GM19238 (cell line): ENCODE measurements around the gene COG1.

ENCODE experiments used
- DNase-seq: peaks from one replicate; pipeline ENCODE4 v3.0.0; 2011; ENCODE audit warnings: low spot score; ENCODE audit not compliant: insufficient read length

COG1 gene

DNA sequence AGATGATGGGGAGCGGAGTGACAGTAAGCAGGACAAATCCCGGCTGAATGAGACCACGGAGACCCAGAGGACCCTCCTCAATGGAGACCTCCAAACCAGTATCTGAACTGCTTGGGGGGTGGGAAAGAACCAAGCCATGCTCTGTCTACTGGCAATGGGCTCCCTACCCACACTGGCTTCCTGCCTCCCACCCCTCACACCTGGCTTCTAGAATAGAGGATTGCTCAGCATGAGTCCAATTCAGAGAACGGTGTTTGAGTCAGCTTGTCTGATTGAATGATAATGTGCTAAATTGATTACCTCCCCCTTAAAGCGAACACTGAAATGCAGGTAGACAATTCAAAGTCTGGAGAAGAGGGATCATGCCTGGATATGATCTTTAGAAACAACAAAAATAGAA lies 22.5 kb upstream of the COG1 start:
- no peak for DNase-seq

DNA sequence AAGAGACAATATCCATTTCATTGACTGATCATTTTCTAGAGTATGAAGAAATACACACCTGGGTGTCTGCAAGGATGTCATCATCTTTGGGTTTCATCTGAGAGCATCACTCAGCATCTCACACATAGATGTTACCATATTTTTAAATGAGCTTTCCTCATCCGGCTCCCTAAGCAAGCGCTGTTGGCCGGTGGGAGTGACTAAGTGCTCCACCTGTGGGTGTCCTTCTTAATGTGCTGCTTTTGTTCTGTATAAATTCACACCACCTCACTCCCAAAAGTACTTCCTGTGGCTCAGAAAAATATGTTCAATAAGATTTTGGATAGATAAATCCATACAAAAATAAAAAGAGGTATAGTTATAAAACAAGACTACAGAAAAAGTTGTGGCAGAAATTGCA lies 20.6 kb upstream of the COG1 start:
- no peak for DNase-seq

DNA sequence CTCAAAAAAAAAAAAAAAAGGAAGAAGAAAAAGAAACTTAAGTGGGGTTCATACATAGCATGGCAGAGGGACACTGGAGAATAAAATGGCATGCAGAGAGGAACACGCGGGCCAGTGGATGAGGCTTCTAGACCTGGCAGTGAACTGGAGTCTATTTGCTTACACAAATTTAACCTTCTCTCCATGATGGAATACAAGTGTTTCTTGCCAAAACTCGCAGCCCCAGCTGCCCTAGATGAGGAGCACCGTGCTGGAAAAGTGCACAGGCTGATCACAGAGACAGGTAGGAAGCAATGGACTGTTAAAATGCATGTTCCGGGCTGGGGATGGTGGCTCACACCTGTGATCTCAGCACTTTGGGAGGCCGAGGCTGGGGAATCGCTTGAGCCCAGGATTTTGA lies 18.7 kb upstream of the COG1 start:
- no peak for DNase-seq

DNA sequence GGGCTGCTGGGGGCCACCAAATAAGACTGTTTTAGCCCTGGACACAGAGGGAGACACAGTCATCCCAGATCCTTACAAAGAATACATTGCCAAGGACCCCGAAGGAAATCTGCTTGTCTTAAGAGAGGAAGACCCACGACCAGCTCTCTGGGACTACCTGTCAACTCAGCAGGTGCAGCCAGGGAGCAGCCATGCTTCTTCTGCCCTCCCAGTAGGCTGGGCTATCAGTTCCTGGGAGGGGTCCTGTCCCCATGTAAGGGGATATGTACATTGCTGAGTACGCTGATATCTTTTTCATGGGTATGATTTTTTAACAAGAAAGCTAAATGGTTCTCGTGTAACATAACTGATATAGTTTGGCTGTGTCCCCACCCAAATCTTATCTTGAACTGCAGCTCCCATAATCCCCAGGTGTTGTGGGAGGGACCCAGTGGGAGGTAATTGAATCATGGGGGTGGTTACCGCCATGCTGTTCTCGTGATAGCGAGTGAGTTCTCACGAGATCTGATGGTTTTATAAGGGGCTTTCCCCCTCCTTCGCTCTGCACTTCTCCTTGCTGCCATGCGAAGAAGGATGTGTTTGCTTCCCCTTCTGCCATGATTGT lies 16.8 kb upstream of the COG1 start:
- no peak for DNase-seq

DNA sequence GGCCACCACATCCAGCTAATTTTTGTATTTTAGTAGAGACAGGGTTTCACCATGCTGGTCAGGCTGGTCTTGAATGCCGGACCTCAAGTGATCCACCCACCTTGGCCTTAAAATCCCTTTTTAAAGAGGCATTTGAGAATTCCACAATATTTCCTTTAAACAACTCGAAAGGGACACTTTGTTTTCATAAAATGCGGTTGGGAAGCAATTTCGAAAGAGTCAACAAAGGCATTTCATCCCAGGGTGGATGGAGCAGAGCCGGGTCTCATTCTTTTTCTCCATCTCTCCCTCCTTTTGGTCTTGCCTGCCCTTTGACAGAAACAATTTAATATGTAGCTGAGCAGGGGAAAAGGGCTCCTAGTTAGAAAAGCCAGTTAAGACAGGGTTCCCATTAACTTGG lies 13.5 kb upstream of the COG1 start:
- DNase-seq, result no peak

DNA sequence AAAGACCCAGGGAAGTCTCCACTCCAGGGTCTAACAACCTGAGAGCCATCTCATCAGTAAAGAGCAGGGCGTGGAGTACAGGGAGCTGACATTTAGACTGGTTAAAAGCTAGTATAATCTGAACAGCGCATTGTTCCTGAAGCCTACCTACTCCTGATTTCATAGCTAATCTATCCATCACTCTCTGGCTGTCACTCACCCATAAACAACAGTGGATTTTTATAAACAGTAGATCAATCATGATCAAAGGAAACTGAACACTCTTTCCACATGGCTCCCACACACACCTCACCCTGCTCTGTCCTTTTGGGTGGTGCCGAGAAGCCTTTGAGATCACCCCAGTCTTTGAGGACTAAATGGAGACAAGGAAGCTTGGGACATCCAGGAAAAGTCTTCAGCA lies 13.0 kb upstream of the COG1 start:
- DNase-seq, result no peak

DNA sequence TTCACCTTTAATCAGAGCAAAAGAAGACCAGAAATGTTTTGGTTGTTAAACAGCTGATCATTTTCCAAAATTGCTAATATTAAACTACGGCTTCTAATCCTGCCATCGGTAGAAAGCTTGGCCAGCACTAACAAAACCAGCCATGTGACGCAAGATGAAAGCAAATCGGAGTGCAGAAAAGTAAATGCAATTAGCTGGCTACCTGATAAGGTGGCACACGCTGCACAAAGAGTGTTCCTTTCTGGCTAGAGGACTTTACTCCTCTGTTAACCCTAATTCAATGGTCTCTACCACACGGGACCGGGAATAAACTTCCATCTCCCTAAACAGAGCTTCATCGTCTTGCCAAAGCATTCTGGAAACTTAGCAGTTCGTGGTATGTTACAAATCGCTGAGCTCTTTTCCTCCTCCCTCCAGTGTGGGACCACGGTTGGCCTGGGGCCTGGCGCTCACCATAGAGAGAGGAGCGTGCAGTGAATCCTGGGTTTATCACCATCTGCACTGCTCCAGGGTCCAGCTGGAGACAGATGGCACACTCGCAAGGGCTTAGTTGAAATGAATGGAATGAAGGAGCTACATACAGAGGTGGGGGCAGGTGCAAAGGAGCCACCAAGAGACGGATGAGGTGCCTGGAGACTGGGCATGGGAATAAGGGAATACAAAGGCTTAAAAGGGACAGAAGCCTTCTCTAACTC lies 10.1 kb upstream of the COG1 start:
- no peak for DNase-seq

DNA sequence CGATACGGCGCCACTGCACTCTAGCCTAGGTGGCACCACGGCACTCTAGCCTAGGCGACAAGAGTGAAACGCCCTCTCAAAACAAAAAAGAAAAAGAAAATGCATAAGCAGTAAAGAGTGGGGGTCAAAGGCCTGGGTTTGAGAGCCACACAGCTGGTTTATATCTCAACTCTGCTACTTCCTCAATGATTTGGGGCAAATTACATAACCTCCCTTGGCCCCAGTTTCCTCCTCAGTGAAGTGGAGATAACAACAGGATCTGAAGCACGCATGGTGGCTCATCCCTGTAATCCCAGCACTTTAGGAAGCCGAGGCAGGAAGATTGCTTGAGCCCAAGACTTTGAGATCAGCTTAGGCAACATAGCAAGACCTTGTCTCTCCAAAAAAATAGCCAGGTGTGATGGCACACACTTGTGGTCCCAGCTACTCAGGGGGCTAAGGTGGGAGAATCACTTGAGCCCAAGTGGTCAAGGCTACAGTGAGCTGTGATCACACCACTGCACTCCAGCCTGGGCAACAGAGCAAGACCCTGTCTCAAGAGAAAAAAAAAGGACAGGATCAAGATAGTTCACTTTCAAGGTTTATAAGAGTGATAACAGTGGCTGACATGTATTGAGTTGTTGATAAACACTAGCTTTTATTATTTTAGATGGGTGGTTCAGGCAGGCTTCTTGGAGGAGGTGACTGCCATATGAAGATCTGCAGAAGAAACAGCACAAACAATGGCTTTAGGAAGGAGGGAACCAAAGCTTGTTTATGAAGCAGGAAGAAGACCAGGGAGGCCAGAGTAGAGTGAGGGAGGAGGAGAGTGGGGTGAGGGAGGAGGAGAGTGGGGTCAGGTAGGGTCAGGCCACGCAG lies 8.5 kb upstream of the COG1 start:
- DNase-seq, result no peak

DNA sequence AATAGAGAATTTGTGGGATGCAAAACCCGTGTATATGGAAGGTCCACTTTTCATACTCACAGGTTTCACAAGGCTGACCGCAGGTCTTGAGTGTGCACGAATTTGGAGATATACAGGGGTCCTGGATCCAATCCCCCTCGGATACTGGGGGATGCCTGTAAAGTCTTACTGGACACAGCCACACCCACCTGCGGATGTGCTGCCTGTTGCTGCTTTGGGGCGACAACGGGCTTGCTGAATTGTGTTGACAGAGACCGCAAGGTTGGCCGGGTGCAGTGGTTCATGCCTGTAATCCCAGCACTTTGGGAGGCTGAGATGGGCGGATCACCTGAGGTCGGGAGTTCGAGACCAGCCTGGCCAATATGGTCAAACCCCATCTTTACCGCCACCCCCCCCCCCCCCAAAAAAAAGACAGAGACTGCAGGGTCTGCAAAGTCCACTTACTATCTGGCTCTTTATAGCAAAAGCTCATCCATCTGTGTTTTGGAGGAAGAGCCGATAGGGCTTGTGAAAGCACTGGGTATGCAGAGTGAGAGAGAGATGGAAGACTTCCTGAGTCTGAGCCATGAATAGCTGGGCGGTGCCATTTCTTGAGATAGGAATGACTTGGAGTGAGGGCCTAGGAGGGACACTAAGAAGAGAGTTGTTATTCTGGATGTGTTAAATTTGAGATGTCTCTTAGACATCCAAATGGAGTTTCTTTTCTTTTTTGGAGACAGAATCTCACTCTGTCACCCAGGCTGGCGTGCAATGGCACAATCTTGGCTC lies 6.4 kb upstream of the COG1 start:
- DNase-seq, result no peak

DNA sequence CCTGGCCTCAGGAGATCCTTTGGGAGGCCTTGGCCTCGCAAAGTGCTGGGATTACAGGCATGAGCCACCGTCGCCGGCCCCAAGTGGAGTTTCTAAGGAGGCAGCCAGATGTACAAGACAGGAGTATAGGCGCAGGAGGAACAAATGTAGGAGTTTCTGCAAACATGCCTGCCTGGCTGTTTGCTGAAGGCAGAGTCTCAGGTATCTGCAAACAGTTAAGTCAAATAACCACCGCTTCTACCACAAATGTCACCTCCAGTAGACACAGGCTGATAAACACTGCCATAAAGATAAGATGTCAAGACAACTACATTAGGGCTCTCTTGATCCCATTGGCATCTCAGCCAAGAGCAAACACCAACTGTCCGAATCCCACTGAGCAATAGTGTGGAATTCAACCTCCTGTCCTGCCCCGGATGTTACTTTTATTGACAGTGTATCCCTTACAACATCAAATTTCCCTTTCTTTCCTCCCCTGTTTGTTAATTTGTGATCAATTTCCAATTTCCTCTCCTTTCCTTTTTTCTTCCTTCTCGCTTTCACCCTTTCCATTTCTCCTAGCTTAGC lies 5.6 kb upstream of the COG1 start:
- no peak for DNase-seq

DNA sequence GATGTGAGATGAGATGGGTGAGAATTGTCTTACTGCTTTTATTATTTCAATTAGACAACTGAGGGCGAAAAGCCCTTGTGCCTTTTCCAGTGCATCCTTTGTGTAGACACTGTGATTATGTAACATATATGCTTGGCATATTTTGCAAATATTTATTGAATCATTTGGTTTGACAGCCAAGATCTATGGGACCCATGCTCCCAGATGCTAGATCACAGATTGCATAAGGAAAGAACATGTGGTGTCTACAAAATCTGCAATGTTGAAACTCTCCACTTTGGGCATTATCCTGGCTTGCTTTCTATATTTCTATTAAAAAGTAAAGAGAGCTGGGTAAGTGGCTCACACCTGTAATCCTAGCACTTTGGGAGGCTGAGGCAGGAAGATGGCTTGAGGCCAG lies 4.8 kb upstream of the COG1 start:
- no peak for DNase-seq

DNA sequence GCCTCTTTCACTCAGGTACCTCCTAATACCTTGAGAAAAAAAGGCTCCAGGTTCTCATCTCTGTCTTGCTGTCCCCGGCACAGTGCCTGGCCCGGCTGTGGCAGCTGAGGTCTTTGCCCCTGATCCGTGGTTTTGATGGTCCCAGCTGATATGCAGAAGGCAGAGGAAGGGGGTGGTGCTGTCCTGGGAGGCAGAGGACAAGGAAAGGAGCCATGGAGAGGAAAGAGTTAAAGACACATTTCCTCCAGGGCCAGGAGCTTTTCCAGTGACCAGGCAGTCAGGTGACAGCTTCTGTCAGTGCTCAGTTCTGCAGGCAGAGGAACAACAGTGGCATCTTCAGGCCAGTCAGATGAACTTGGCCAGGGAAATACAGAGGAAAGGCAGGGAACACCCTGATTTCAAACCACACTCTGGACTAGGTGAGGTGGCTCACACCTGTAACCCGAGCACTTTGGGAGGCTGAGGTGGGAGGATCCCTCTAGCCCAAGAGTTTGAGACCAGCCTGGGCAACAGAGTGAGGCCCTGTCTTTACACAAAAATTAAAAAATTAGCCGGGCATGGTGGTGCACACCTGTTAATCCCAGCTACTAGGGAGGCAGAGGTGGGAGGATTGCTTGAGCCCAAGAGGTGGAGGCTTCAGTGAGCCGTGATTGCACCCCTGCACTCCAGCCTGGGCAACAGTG lies 3.3 kb upstream of the COG1 start:
- DNase-seq, result no peak

DNA sequence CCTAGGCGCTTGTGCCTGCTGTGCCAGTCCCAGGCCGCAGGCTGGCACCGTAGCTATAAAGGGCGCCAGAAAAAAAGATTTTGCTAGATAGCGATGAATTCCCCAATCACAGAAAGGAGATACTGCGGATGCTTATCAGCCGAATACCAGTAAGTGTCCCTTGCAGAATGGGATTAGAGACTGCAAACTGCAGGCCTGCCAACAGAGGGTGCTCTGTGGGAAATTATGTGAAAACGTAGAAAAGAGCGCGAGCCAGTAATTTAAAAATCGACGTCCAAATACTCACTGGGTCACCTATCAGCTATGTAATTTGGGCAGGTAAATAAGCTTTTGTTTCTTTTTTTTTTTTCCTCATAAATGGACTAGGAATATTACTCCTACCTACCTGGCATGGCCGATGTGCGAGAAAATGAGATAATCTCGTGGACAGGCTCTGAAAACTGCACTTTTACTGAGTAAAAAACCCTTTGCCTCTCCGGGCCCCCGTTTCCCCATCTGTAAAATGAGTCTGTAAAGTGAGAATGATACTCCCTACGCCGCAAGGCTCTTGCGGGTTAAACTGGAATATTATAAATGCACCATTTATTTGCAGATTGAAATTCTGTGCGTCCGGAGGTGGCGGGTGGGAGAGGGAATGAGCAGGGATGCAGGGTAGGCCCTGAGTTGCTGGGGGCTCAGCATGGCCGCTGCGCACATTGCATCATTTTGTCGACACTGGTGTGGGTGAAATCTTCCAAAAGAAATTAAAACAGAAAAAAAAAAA lies 1.2 kb upstream of the COG1 start:
- peak; percentile 62 for DNase-seq

DNA sequence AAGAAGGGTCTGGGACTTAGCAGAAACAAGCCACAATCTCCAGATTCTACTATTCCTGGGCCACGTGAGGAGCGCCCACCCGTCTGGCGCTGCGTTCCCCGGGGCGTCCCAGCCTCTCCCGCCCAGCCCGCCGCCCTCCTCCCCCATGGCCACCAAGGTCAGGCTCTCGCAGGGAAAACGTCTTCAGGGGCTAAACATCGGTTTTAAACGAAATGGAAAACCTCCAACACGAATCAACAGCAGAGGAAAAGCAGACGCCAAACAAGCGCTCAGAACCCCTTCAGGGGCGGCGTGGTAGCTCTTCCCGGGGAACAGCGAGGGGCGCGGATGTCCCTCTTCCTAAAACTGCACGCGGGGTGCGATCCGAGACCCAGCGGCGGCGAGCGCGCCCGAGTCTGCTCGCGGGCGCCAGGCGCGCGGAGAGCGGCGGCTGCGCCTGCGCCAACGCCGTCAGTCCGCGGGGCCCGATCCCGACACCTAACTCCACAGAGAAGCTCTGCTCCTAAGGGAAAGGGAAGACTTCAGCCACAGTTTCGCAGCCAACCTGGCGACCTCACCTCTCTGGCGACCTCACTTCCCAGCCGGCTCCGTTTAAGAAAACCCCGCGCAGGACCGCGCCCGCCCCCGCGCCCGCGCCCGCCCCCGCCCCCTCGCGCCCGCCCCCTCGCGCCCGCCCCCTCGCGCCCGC lies 505 bp upstream of the COG1 start:
- DNase-seq, result peak; percentile 66

DNA sequence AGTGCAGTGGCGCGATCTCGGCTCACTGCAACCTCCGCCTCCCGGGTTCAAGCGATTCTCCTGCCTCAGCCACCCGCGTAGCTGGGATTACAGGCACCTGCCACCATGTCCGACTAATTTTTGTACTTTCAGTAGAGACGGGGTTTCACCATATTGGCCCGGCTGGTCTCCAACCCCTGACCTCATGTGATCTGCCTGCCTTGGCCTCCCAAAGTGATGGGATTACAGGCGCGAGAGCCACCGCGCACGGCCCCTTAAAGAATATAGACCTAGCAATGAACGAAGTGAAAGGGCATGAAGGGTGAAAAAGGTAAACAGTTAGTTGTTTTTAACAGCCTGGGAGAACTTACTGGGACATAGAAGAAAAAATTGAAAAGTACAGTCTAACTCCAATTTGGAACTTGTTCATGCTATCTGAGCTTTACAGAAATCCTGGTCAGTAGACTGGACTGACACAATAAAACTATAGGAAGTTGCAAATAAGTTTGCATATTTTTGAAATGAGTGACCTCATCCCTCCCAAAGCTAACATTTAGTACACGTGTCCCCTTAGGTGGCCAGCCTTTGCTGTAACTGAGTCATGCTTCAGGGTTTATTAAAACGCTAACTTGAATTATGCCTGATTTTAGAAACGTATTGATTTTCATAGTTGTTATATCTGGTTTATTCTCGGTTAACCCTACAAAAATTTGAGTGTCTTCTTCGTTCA lies 1.8 kb downstream of the COG1 start:
- DNase-seq, result no peak

DNA sequence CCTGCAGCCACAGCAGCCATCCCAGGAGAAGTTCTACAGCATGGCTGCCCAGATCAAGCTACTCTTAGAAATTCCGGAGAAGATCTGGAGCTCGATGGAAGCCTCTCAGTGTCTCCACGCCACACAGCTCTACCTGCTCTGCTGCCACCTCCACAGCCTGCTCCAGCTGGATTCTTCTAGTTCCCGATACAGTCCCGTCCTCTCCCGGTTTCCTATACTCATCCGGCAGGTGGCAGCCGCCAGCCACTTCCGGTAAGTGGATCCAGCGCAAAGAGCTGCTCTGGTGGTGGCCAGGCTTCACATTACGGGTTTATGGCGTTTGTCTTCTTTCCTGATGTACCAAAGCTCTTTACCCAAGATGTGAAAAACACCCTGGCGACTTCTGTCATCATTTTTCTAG lies 3.6 kb downstream of the COG1 start:
- no peak for DNase-seq

DNA sequence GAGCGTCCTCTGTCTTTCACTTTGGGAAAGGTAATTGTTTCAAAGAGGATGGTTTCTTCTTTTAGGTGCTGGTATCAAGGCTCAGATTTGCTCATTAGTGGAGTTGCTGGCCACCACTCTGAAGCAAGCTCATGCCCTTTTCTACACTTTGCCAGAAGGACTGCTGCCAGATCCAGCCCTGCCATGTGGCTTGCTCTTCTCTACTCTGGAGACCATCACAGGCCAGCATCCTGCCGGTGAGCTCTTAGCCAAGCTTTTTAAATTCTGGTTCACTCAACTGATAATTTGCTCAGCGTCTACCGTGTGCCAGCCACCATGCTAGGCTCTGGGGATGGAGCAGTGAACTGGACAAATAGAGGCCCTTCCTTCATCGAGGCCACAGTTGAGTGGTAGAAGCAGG lies 4.3 kb downstream of the COG1 start:
- DNase-seq, result no peak

DNA sequence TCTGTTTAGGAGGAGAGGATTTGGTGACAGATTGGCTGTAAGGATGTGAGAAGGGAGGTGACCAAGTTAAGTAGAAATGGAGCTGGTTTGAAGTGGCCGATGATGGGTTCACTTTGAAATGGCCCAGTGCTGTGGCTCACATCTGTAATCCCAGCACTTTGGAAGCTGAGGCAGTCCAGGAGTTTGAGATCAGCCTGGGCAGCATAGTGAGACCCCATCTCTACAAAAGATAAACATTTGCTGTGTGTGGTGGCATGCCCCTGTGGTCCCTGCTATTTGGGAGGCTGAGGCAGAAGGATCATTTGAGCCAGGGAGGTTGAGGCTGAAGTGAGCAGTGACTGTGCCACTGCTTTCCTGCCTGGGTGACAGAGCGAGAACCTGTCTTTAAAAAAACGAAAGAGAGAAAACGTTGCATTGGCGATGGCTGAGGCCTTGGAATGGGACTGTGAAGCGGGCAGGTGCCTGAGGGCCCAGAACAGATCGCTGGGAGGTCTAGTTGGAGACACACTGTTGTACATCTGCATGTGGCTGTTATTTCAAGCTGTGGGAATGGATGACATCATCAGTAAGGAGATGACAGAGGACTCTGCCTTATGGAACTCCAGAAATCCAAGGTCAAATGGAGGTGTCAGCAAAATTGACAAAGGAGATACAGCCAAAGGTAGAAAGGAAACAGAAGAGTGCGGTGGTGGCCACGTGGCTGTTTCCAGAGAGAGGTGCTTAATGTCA lies 5.5 kb downstream of the COG1 start:
- DNase-seq, result no peak
